SU-DHL-6 (cell line): ENCODE data around the gene WARS2.

ENCODE experiments used
- EZH2phosphoT487 ChIP-seq: fragments of 200-600 bp; sonication (generic), shearing (Covaris generic); conservative IDR thresholded peaks from 2 replicates; pipeline ENCODE4 v1.6.1; 2018; ENCODE audit warnings: mild to moderate bottlenecking, antibody characterized with exemption, low read length, moderate library complexity, mixed read lengths
- TF ChIP-seq, protein P1 (sequence below): fragments of 200-600 bp; sonication (generic); IDR thresholded peaks from one replicate; pipeline ENCODE4 v1.5.1; 2017; ENCODE audit warnings: antibody characterized with exemption, mild to moderate bottlenecking, low read length, moderate library complexity; ENCODE audit not compliant: insufficient read depth, poor library complexity, severe bottlenecking

DNA sequence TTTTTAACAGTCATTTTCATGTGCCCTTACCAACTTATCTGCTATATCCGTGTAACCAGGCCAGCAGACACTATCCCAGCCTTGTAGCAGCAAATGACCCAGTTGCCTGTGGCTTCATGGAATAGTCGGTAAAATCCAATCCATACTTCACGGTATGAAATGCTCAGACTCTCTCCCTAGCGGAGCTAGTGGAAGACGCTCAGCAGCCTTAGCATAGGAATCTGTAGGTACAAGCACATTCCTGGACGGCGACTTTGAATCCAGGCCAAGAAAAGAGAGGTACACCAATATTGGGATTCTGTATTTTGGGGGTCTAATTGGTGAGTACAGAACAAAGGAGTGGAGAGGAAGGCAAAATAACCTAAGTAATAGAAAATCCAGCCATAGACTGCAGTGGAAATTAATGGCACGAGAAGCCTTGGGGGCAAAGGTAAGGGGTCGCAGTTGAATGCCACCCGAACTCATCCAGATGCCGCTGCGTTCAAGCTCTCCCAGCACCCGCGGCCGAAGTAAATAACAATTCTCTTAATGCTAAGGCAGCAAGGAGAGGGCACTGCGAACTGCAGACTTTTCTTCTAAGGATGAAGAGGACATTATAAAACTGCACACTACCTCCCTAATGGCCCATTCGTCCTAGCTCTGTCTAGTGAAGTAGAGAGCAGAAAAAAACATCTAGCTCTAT is 134.6 kb downstream of the WARS2 start:
- TF ChIP-seq, protein P1, sequence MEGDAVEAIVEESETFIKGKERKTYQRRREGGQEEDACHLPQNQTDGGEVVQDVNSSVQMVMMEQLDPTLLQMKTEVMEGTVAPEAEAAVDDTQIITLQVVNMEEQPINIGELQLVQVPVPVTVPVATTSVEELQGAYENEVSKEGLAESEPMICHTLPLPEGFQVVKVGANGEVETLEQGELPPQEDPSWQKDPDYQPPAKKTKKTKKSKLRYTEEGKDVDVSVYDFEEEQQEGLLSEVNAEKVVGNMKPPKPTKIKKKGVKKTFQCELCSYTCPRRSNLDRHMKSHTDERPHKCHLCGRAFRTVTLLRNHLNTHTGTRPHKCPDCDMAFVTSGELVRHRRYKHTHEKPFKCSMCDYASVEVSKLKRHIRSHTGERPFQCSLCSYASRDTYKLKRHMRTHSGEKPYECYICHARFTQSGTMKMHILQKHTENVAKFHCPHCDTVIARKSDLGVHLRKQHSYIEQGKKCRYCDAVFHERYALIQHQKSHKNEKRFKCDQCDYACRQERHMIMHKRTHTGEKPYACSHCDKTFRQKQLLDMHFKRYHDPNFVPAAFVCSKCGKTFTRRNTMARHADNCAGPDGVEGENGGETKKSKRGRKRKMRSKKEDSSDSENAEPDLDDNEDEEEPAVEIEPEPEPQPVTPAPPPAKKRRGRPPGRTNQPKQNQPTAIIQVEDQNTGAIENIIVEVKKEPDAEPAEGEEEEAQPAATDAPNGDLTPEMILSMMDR, result no peak
- no peak for TF ChIP-seq EZH2phosphoT487
